OCI-LY1 (cell line): Measurements from ENCODE around the gene SH3D19.

Experiments used
- H2AFZ ChIP-seq: fragments of 200-600 bp; sonication (generic), shearing (Covaris generic); 2 replicates; pipeline ENCODE4 v1.6.0; 2014; ENCODE audit warnings: antibody characterized with exemption, mild to moderate bottlenecking, low read length
- H3F3A ChIP-seq: fragments of 200-600 bp; sonication (generic), shearing (Covaris generic); 2 replicates; pipeline ENCODE4 v1.6.0; 2014; ENCODE audit warnings: mild to moderate bottlenecking, antibody characterized with exemption, low read length, moderate library complexity; ENCODE audit not compliant: insufficient read depth
- H3K27ac ChIP-seq: fragments of 200-600 bp; sonication (generic); 2 replicates; pipeline ENCODE4 v1.5.1; 2014; ENCODE audit warnings: low read length, mixed run types, mild to moderate bottlenecking, low read depth; ENCODE audit not compliant: poor library complexity, severe bottlenecking
- H3K27me3 ChIP-seq: fragments of 200-600 bp; sonication (generic); 2 replicates; pipeline ENCODE4 v1.6.0; 2014; ENCODE audit warnings: antibody characterized with exemption, mild to moderate bottlenecking, low read length, moderate library complexity; ENCODE audit not compliant: insufficient read depth
- H3K36me3 ChIP-seq: fragments of 200-600 bp; sonication (generic); 2 replicates; pipeline ENCODE4 v1.6.1; 2014; ENCODE audit warnings: mild to moderate bottlenecking, antibody characterized with exemption, low read length, moderate library complexity, mixed read lengths; ENCODE audit not compliant: insufficient read depth
- H3K4me1 ChIP-seq: fragments of 200-600 bp; sonication (generic); 2 replicates; pipeline ENCODE4 v1.5.1; 2014; ENCODE audit warnings: mild to moderate bottlenecking, low read length, moderate library complexity; ENCODE audit not compliant: insufficient read depth, severe bottlenecking
- H3K4me2 ChIP-seq: fragments of 200-600 bp; sonication (generic), shearing (Covaris generic); 2 replicates; pipeline ENCODE4 v1.6.1; 2014; ENCODE audit warnings: low read length
- H3K4me3 ChIP-seq: fragments of 200-600 bp; sonication (generic); 2 replicates; pipeline ENCODE4 v1.5.1; 2014; ENCODE audit warnings: low read length, low read depth, mild to moderate bottlenecking, mixed read lengths; ENCODE audit not compliant: poor library complexity, severe bottlenecking
- H3K79me2 ChIP-seq: fragments of 200-600 bp; shearing (Covaris generic); 2 replicates; pipeline ENCODE4 v1.6.1; 2016; ENCODE audit warnings: mixed run types, low read length, mixed read lengths; ENCODE audit not compliant: insufficient read depth
- H3K9ac ChIP-seq: fragments of 200-600 bp; sonication (generic), shearing (Covaris generic); 2 replicates; pipeline ENCODE4 v1.6.1; 2014; ENCODE audit warnings: mild to moderate bottlenecking, low read length, mixed read lengths
- H3K9me2 ChIP-seq: fragments of 200-600 bp; sonication (generic), shearing (Covaris generic); 2 replicates; pipeline ENCODE4 v1.6.1; 2014; ENCODE audit warnings: low read depth, mild to moderate bottlenecking, low read length, mixed read lengths
- H3K9me3 ChIP-seq: fragments of 200-600 bp; shearing (Covaris generic); 2 replicates; pipeline ENCODE4 v1.6.1; 2014; ENCODE audit warnings: low read length, mixed read lengths
- H4K20me1 ChIP-seq: fragments of 200-600 bp; sonication (generic), shearing (Covaris generic); 2 replicates; pipeline ENCODE4 v1.6.0; 2016; ENCODE audit warnings: mild to moderate bottlenecking, low read length; ENCODE audit not compliant: insufficient read depth
- CTCF ChIP-seq: fragments of 200-600 bp; sonication (generic), shearing (Covaris generic); IDR thresholded peaks from 2 replicates; pipeline ENCODE4 v1.5.1; 2017; ENCODE audit warnings: mild to moderate bottlenecking, antibody characterized with exemption, low read length, moderate library complexity, mixed read lengths
- EZH2 ChIP-seq: fragments of 200-600 bp; sonication (generic), shearing (Covaris generic); IDR thresholded peaks from 2 replicates; pipeline ENCODE4 v1.8.0; 2017; ENCODE audit warnings: borderline replicate concordance, mixed run types, mild to moderate bottlenecking, antibody characterized with exemption, low read length, moderate library complexity, mixed read lengths

Gene SH3D19

DNA sequence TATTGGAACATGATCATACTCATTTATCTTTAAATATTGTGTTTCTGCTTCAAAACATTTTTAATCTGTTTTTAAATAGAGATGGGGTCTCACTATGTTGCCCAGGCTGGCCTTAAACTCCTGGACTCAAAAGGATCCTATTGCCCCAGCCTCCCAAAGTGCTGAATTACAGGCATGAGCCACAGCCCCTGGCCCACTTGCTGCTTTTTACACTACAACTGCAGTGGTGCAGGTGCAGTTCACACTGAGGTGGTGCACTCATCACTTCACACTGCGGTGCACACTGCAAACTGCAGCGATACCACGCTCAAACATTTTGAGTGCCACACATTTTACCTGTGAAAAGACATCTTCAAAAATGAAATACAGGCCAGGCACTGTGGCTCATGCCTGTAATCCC, 215.2 kb downstream of the SH3D19 start:
- Histone ChIP-seq H3K36me3 (peaks cover 58% of the 10 kb centered on the region), H3K4me2 (no peak overlapping the region), H3K4me1 (no peaks in the 10 kb centered on the region), H3K9ac (no peak overlapping the region), H3K79me2 (no peaks in the 10 kb centered on the region), H3F3A (no peaks in the 10 kb centered on the region), H4K20me1 (no peaks in the 10 kb centered on the region), H3K4me3 (no peak overlapping the region), H3K27ac (no peak overlapping the region), H3K9me3 (no peaks in the 10 kb centered on the region), H3K27me3 (no peaks in the 10 kb centered on the region), H3K9me2 (no peaks in the 10 kb centered on the region), H2AFZ (no peak overlapping the region)
- no peak for TF ChIP-seq CTCF
- TF ChIP-seq EZH2: no peak

GRCh38 chr4:151107063-151107462, 218.3 kb downstream of the SH3D19 start:
- Histone ChIP-seq H2AFZ (no peak overlapping the region), H3K4me2 (no peak overlapping the region), H3F3A (no peaks in the 10 kb centered on the region), H3K27me3 (no peaks in the 10 kb centered on the region), H3K9me2 (no peaks in the 10 kb centered on the region), H3K9me3 (no peaks in the 10 kb centered on the region), H4K20me1 (no peaks in the 10 kb centered on the region), H3K4me3 (no peak overlapping the region), H3K27ac (no peak overlapping the region), H3K9ac (no peak overlapping the region), H3K4me1 (peaks cover 2% of the 10 kb centered on the region), H3K36me3 (peaks cover 80% of the 10 kb centered on the region), H3K79me2 (0 out of 2 replicates have a peak, but pooled peaks cover 1% of the 10 kb centered on the region)
- TF ChIP-seq EZH2 (no peak), CTCF (no peak)

- no peak overlapping the region for H2AFZ ChIP-seq
- no peak overlapping the region for H3K9ac ChIP-seq
- no peak overlapping the region for H3K27ac ChIP-seq
- no peak overlapping the region for H3K4me3 ChIP-seq
- H3K9me2 ChIP-seq: no peaks in the 10 kb centered on the region
- TF ChIP-seq EZH2: no peak
- no peak for TF ChIP-seq CTCF
- no peaks in the 10 kb centered on the region for H3K9me3 ChIP-seq
- no peak overlapping the region for H3K4me2 ChIP-seq
- no peaks in the 10 kb centered on the region for H4K20me1 ChIP-seq
- no peaks in the 10 kb centered on the region for H3F3A ChIP-seq
- no peaks in the 10 kb centered on the region for H3K27me3 ChIP-seq
- H3K4me1 ChIP-seq: peaks cover 17% of the 10 kb centered on the region
- peaks cover 92% of the 10 kb centered on the region for H3K36me3 ChIP-seq
- peaks cover 16% of the 10 kb centered on the region for H3K79me2 ChIP-seq
Observed at GRCh38 chr4:151105454-151106032, 219.9 kb downstream of the SH3D19 start.
